Measurements from ENCODE around the gene NTN1. TPM values are rescaled to one million over a fixed set of nuclear protein-coding genes. Genes with fewer than 3 reads are reported as not detected.

Gene NTN1
- total RNA-seq, 4 donors from 2014 or later, result 15.9 to 31.0 (median 25.0) TPM

DNA sequence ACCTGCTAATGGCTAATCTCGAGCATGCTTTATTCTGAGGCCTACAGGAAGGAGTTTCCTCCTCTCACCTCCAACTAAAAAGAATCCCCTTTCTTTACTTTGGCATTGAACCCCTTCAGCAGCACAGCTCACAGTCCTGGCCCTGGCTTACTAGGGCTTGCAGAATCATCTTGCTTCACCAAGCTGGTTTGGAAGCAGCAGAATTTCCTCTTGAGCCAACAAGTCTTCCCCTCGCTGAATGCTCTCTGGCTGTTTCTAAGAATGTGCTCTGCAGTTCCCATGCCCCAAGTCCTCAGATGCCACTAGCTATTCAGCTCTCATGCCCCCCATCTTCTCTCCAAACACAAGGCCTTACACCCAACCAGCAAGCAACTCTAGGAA, 271.2 kb downstream of the NTN1 start:
- WGBS, 2 donors, result 61 to 74% methylated on average over 2 of the region's 2 CpGs
- Histone ChIP-seq H3K27me3 (no peaks in the 10 kb centered on the region), H3K4me3 (no peak overlapping the region), H3K36me3 (no peaks in the 10 kb centered on the region), H3K27ac (peak overlapping the region in 2 of 4 donors; percentile 6 to 12), H3K4me1 (peaks cover 0 to 13% (median 3%) of the 10 kb centered on the region in 4 donors), H3K9me3 (no peaks in the 10 kb centered on the region)
- no peak for TF ChIP-seq EP300 (IDR thresholded peaks at IDR 0.05)
- DNase-seq (ENCODE audit: low spot score in 2 of 2), result no peak

Small RNAs within 50 kb of the gene (small RNA-seq; reads per million reads assigned to genes)
- gene AC005695.3, result not detected

Other genes with a start within 250 kb of the NTN1 start
- not detected for gene MFSD6L, start 222.1 kb upstream of the NTN1 start, total RNA-seq
- gene PIK3R6, start 153.8 kb upstream of the NTN1 start, total RNA-seq, result 1 to 10 TPM in 2 of 4 donors, under 1 TPM in 2; 0.59 to 4.8 (median 1.7) TPM
- gene PIK3R5, start 55.8 kb upstream of the NTN1 start, total RNA-seq, result 10 to 100 TPM; 17.8 to 62.1 (median 22.5) TPM